ENCODE results near the gene MED27.

The MED27 gene

DNA sequence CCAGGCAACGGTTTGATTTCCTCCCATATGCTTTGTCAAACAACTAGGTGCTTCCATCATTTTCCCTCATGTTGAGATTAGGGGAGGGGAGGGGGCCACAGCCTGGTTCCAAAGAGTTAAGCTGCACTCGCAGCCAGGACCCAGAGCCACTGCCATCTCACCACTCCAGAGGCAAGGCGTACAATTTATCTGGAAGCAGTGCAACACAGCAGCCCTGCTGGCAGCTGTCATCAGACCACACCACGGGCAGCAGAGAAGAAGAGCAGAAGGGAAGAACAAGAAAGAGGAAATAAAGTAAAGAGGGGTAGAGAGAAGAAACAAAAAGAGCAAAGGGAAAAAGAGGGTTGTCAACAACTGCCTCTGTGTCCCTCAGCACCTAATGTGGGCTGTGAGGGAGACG is 38.9 kb downstream of the MED27 start:
- no peak overlapping the region for H3K4me3 ChIP-seq (ENCODE audit: low read length)
- TF ChIP-seq ZNF274 (IDR thresholded peaks at IDR 0.05; ENCODE audit: low read depth, low read length), result no peak

DNA sequence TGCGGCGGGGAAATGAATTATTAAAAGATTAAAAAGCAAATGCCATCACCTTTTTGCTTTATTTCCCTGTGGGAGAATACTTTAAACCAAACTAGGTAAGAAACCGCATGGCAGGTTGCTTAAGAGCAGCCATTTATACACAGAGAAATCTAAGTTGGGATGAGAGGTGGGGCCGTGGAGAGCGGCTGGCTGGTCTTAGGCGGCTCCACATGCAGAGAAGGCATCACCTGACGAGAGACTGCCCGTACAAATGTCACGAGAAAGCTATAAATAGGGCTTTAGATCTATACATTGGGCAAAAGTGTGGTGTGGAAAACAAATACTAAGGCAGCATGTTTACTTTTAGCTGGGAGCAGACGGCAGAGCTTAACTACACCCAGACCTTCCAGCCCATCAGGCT is 39.4 kb downstream of the MED27 start:
- no peak for TF ChIP-seq ZNF274 (IDR thresholded peaks at IDR 0.05; ENCODE audit: low read depth, low read length)
- no peak overlapping the region for H3K4me3 ChIP-seq (ENCODE audit: low read length)

GRCh38 chr9:132039284-132039683 is 40.4 kb downstream of the MED27 start:
- TF ChIP-seq ZNF274 (IDR thresholded peaks at IDR 0.05; ENCODE audit: low read depth, low read length), result no peak
- H3K4me3 ChIP-seq (ENCODE audit: low read length), result no peak overlapping the region

DNA sequence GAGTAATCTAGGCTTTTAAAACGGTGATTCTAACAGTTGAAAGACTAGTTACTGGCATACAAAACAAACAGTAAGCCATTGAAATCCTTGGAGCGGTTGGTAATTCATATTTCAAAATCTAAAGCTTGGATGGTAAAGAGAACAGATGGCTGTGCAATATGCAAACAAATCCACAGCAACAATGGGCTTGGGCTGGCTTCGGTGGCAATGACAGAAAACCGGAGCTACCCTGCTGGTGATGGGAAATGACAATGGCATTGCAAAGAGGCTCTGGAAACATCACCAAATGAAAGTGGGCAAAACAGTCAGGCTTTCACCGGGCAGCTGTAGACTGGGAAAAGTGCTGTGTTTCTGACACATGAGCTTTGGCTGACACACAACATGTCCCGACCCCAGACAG is 42.2 kb downstream of the MED27 start:
- no peak overlapping the region for H3K4me3 ChIP-seq (ENCODE audit: low read length)
- TF ChIP-seq ZNF274 (IDR thresholded peaks at IDR 0.05; ENCODE audit: low read depth, low read length), result no peak

DNA sequence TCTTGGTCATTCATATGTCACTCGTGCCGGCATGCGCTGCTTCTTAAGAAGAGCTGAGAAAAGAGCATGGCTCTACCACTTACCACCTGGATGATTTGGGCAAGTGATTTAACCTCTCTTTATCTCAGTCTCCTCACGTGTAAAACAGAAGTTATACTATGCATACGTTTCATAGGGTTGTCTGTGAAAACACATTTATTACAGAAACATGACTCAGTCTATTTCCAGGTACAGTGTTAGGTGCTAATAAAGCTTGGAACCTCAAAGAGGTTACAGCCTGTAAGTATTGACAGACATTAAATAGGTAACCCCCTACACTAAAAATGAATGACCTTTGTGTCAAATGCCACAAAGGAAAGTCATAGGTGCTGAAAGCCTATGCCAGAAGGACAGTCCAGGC is 43.1 kb downstream of the MED27 start:
- no peak for TF ChIP-seq ZNF274 (IDR thresholded peaks at IDR 0.05; ENCODE audit: low read depth, low read length)
- no peak overlapping the region for H3K4me3 ChIP-seq (ENCODE audit: low read length)

DNA sequence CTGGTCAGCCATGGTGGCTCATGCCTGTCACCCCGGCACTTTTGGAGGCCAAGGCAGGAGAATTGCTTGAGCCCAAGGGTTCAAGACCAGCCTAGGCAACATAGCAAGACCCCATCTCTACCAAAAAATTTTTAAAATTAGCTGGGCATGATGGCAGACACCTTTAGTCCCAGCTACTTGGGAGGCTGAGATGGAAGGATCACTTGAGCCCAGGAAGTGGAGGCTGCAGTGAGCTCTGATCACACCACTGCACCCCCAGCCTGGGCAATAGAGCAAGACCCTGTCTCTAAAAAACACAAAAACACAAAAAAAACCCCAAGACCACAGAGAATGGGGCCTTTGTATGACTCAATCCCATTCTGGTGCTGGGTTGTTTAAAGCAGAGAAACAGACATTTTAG is 44.0 kb downstream of the MED27 start:
- TF ChIP-seq ZNF274 (IDR thresholded peaks at IDR 0.05; ENCODE audit: low read depth, low read length), result no peak
- no peak overlapping the region for H3K4me3 ChIP-seq (ENCODE audit: low read length)

- TF ChIP-seq ZNF274 (IDR thresholded peaks at IDR 0.05; ENCODE audit: low read depth, low read length), result no peak
- no peak overlapping the region for H3K4me3 ChIP-seq (ENCODE audit: low read length)
Measured at GRCh38 chr9:132032238-132032950, 47.3 kb downstream of the MED27 start.

GRCh38 chr9:132031467-132032237 is 48.0 kb downstream of the MED27 start:
- H3K4me3 ChIP-seq (ENCODE audit: low read length), result no peak overlapping the region
- no peak for TF ChIP-seq ZNF274 (IDR thresholded peaks at IDR 0.05; ENCODE audit: low read depth, low read length)

DNA sequence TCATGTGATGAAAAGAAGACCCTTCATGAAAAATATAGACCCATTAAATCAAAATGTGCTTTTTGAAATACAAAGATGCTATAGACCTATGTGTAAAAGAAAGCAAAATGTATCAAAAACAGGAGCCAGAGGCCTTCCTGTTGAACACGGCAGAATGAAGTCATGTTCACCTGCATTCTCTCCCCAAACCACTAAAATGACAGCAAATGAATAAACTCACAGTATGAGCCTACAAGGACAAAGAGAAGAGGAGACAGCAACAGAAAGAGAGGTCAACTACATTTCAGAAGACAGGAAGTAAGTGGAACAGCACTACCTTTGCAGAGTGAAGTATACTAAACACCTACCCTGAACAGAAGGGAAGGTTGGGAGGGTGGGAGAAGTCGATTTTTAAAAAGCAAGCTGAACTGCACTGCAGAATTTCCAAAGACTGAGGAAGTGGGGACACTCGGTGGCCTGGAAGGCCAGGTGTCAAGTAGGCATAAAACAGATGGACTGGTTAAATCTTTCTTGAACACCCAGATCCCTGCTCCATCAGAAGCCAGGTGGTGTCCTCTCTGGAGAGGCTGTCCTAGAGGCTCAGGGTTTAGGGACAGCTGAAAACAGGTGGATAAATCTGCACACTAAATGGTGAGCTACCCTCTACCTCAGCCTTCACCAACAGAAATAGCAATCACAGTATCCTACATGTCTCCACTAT is 48.9 kb downstream of the MED27 start:
- no peak overlapping the region for H3K4me3 ChIP-seq (ENCODE audit: low read length)
- no peak for TF ChIP-seq ZNF274 (IDR thresholded peaks at IDR 0.05; ENCODE audit: low read depth, low read length)

- no peak for TF ChIP-seq ZNF274 (IDR thresholded peaks at IDR 0.05; ENCODE audit: low read depth, low read length)
- no peak overlapping the region for H3K4me3 ChIP-seq (ENCODE audit: low read length)
Measured at GRCh38 chr9:132027752-132028663, 51.7 kb downstream of the MED27 start.

DNA sequence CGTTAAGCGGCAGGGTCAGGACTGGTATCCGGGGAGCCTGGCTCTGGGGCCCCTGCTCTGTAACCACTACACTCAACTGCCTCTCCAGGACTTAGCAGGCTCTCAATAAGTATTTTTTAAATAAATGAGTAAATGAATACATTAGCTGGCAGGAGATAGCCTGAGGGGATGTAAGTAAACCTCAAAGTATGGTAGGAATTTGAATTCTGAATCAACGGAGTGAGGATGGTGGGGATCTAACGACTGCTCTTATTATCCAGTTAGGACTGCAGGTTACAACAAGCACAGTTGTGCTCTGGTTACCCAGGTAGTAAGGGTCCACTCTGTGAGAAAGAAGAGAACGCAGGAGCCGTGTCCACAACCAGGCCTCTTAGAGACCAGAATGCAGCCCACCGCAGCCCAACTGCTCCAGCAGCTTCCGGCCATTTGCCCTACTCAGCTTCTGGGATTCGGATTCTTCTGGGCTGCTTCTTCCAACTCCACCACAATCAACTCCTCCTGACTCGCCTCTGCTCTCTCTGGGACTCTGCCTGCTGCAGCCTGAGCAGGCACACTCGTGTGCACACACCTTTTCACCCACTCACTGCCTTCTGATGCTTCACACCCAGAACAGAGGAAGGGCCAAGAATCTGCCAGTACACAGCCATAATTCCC is 52.6 kb downstream of the MED27 start:
- H3K4me3 ChIP-seq (ENCODE audit: low read length), result no peak overlapping the region
- TF ChIP-seq ZNF274 (IDR thresholded peaks at IDR 0.05; ENCODE audit: low read depth, low read length), result no peak

- no peak for TF ChIP-seq ZNF274 (IDR thresholded peaks at IDR 0.05; ENCODE audit: low read depth, low read length)
Measured at GRCh38 chr9:132025766-132026165, 53.9 kb downstream of the MED27 start.

GRCh38 chr9:132024589-132024988 is 55.1 kb downstream of the MED27 start:
- H3K4me3 ChIP-seq (ENCODE audit: low read length), result no peak overlapping the region
- no peak for TF ChIP-seq ZNF274 (IDR thresholded peaks at IDR 0.05; ENCODE audit: low read depth, low read length)

More at GRCh38 chr9:132025766-132026165, 53.9 kb downstream of the MED27 start:
- no peak overlapping the region for H3K4me3 ChIP-seq (ENCODE audit: low read length)

Data from GM08714 (cell line).